Neural cell (in vitro differentiated cells): ENCODE data around the gene MRPL37. TPM values are rescaled to one million over a fixed set of nuclear protein-coding genes. Genes with fewer than 3 reads are reported as not detected.

Experiments used
- H2AFZ ChIP-seq: fragments of 200-600, 300-800 bp; sonication (generic), shearing (Covaris generic); 2 replicates; pipeline ENCODE4 v1.6.0; 2014; ENCODE audit warnings: low read depth, mild to moderate bottlenecking, antibody characterized with exemption, low read length, moderate library complexity
- H3F3A ChIP-seq: fragments of 200-600 bp; shearing (Covaris generic); 2 replicates; pipeline ENCODE4 v1.6.1; 2016; ENCODE audit warnings: mild to moderate bottlenecking, moderate library complexity, mixed read lengths, antibody characterized with exemption, low read length; ENCODE audit not compliant: insufficient read depth, poor library complexity, severe bottlenecking
- H3K27ac ChIP-seq: fragments of 200-600, 300-800 bp; sonication (generic), shearing (Covaris generic); 2 replicates; pipeline ENCODE4 v1.5.1; 2014; ENCODE audit warnings: mild to moderate bottlenecking, low read length, moderate library complexity
- H3K27me3 ChIP-seq: fragments of 300-800, 200-600 bp; sonication (generic), shearing (Covaris generic); 2 replicates; pipeline ENCODE4 v1.6.0; 2014; ENCODE audit warnings: mild to moderate bottlenecking, low read depth, low read length, moderate library complexity; ENCODE audit not compliant: insufficient read depth
- H3K36me3 ChIP-seq: fragments of 300-800, 200-600 bp; sonication (generic), shearing (Covaris generic); 2 replicates; pipeline ENCODE4 v1.5.1; 2014; ENCODE audit warnings: mild to moderate bottlenecking, antibody characterized with exemption, low read length, moderate library complexity; ENCODE audit not compliant: insufficient read depth
- H3K4me2 ChIP-seq: fragments of 300-800, 200-600 bp; sonication (generic), shearing (Covaris generic); 2 replicates; pipeline ENCODE4 v1.6.0; 2014; ENCODE audit warnings: mild to moderate bottlenecking, low read length
- H3K4me3 ChIP-seq: fragments of 300-800, 200-600 bp; sonication (generic), shearing (Covaris generic); 2 replicates; pipeline ENCODE4 v1.5.1; 2014; ENCODE audit warnings: mild to moderate bottlenecking, low read length, moderate library complexity
- H3K79me2 ChIP-seq: fragments of 200-600 bp; shearing (Covaris generic); replicated peaks from 2 replicates; pipeline ENCODE4 v1.6.0; 2014; ENCODE audit warnings: mild to moderate bottlenecking, low read length, moderate library complexity; ENCODE audit not compliant: insufficient read depth
- H3K9ac ChIP-seq: fragments of 300-800, 200-600 bp; sonication (generic), shearing (Covaris generic); 2 replicates; pipeline ENCODE4 v1.6.1; 2016; ENCODE audit warnings: mild to moderate bottlenecking, low read length, mixed read lengths
- H3K9me2 ChIP-seq: fragments of 200-600 bp; shearing (Covaris generic); 2 replicates; pipeline ENCODE4 v1.6.1; 2016; ENCODE audit warnings: mild to moderate bottlenecking, low read length, mixed read lengths; ENCODE audit not compliant: insufficient read depth
- H3K9me3 ChIP-seq: fragments of 200-600, 300-800 bp; sonication (generic), shearing (Covaris generic); 2 replicates; pipeline ENCODE4 v1.6.1; 2016; ENCODE audit warnings: mild to moderate bottlenecking, mixed run types, low read length, moderate library complexity, mixed read lengths
- H4K20me1 ChIP-seq: fragments of 200-600 bp; shearing (Covaris generic); 2 replicates; pipeline ENCODE4 v1.6.1; 2016; ENCODE audit warnings: mild to moderate bottlenecking, mixed run types; ENCODE audit not compliant: insufficient read depth
- EP300 ChIP-seq: fragments of 450-650 bp; conservative IDR thresholded peaks from 2 replicates; pipeline ENCODE4 v1.6.1; 2014; ENCODE audit warnings: antibody characterized with exemption, mild to moderate bottlenecking, moderate library complexity; ENCODE audit not compliant: poor library complexity, severe bottlenecking
- EZH2 ChIP-seq: fragments of 200-600, 300-800 bp; shearing (Covaris generic), sonication (generic); IDR thresholded peaks from 2 replicates; pipeline ENCODE4 v1.6.1; 2014; ENCODE audit warnings: antibody characterized with exemption, low read length, borderline replicate concordance, mild to moderate bottlenecking; ENCODE audit not compliant: insufficient read depth, poor library complexity, severe bottlenecking
- MXI1 ChIP-seq: fragments of 450-650 bp; conservative IDR thresholded peaks from 2 replicates; pipeline ENCODE4 v1.6.1; 2014; ENCODE audit warnings: antibody characterized with exemption, mild to moderate bottlenecking; ENCODE audit not compliant: poor library complexity, severe bottlenecking
- POLR2AphosphoS5 ChIP-seq: IDR thresholded peaks from 2 replicates; pipeline ENCODE4 v1.6.1; 2012
- RAD21 ChIP-seq: fragments of 450-650 bp; conservative IDR thresholded peaks from 2 replicates; pipeline ENCODE4 v1.6.1; 2014; ENCODE audit warnings: antibody characterized with exemption, mild to moderate bottlenecking, moderate library complexity
- SMC3 ChIP-seq: fragments of 450-650 bp; conservative IDR thresholded peaks from 2 replicates; pipeline ENCODE4 v1.6.1; 2014; ENCODE audit warnings: antibody characterized with exemption, mild to moderate bottlenecking, moderate library complexity; ENCODE audit not compliant: poor library complexity
- TAF1 ChIP-seq: IDR thresholded peaks from 2 replicates; pipeline ENCODE4 v1.6.1; 2012; ENCODE audit warnings: low read depth
- polyA plus RNA-seq: library from polyadenylated mRNA; depleted of rRNA; stranded (reverse); fragments of >200 nt; gene quantifications from 2 replicates; pipeline ENCODE4 v1.2.3, GENCODE V29; 2014
- TF ChIP-seq, protein P1 (sequence below): IDR thresholded peaks from 2 replicates; pipeline ENCODE4 v1.6.1; 2012; ENCODE audit warnings: borderline replicate concordance
- TF ChIP-seq, protein P2 (sequence below): fragments of 450-650 bp; IDR thresholded peaks from 2 replicates; pipeline ENCODE4 v1.5.1; 2014; ENCODE audit warnings: antibody characterized with exemption, mild to moderate bottlenecking, moderate library complexity; ENCODE audit not compliant: poor library complexity, severe bottlenecking

MRPL37 gene
- polyA plus RNA-seq, 1 donor from 2014 or later = 24.3 TPM

DNA sequence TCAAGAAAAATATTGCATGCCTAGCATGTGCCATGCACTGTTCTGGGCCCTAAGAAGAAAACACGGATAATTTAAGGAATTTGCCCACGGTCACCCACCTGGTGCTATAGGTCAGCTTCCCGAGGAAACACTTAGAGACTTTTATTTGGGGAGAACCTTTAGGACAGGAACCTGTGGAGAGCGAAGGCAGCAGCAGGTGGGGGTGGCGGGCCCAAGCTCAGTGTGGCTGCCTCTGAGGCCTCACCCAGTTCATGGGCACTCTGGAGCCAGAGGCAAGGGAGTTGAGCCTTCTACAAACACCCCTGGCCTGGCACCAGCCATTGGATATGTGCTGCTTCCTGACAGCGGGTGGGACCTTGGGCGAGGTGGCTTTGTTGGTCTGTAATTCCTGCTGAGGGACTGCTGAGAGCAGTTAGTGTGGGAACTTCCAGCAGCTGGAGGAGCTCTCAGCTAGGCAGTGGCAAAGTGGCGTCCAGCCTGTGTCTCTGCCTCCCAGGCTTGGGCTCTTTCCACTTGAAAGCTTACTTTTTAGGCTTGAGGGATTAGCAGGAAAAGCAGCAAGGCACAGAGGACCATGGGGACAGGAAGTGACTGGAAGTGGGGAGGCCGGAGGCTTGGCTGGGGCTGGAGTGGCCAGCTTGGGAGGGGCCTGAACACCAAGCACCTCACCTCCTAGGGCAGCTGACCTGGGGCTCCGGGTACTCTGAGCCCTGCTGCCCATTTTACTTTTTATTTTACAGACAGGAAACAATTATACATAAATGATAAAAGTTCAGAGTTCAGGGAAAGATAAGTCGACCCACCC lies 19.1 kb downstream of the MRPL37 start:
- no peak overlapping the region for H3K4me3 ChIP-seq
- no peaks in the 10 kb centered on the region for H3K9me3 ChIP-seq
- no peak overlapping the region for H3K27ac ChIP-seq
- H3F3A ChIP-seq = no peaks in the 10 kb centered on the region
- no peaks in the 10 kb centered on the region for H3K27me3 ChIP-seq
- TF ChIP-seq EP300 (no peak), TAF1 (no peak), EZH2 (no peak), RAD21 (no peak), MXI1 (no peak), SMC3 (no peak), POLR2AphosphoS5 (no peak)
- TF ChIP-seq, protein P1, sequence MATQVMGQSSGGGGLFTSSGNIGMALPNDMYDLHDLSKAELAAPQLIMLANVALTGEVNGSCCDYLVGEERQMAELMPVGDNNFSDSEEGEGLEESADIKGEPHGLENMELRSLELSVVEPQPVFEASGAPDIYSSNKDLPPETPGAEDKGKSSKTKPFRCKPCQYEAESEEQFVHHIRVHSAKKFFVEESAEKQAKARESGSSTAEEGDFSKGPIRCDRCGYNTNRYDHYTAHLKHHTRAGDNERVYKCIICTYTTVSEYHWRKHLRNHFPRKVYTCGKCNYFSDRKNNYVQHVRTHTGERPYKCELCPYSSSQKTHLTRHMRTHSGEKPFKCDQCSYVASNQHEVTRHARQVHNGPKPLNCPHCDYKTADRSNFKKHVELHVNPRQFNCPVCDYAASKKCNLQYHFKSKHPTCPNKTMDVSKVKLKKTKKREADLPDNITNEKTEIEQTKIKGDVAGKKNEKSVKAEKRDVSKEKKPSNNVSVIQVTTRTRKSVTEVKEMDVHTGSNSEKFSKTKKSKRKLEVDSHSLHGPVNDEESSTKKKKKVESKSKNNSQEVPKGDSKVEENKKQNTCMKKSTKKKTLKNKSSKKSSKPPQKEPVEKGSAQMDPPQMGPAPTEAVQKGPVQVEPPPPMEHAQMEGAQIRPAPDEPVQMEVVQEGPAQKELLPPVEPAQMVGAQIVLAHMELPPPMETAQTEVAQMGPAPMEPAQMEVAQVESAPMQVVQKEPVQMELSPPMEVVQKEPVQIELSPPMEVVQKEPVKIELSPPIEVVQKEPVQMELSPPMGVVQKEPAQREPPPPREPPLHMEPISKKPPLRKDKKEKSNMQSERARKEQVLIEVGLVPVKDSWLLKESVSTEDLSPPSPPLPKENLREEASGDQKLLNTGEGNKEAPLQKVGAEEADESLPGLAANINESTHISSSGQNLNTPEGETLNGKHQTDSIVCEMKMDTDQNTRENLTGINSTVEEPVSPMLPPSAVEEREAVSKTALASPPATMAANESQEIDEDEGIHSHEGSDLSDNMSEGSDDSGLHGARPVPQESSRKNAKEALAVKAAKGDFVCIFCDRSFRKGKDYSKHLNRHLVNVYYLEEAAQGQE = no peak
- TF ChIP-seq, protein P2, sequence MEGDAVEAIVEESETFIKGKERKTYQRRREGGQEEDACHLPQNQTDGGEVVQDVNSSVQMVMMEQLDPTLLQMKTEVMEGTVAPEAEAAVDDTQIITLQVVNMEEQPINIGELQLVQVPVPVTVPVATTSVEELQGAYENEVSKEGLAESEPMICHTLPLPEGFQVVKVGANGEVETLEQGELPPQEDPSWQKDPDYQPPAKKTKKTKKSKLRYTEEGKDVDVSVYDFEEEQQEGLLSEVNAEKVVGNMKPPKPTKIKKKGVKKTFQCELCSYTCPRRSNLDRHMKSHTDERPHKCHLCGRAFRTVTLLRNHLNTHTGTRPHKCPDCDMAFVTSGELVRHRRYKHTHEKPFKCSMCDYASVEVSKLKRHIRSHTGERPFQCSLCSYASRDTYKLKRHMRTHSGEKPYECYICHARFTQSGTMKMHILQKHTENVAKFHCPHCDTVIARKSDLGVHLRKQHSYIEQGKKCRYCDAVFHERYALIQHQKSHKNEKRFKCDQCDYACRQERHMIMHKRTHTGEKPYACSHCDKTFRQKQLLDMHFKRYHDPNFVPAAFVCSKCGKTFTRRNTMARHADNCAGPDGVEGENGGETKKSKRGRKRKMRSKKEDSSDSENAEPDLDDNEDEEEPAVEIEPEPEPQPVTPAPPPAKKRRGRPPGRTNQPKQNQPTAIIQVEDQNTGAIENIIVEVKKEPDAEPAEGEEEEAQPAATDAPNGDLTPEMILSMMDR = no peak
- no peak overlapping the region for H3K4me2 ChIP-seq
- H4K20me1 ChIP-seq = no peaks in the 10 kb centered on the region
- no peak overlapping the region for H3K9ac ChIP-seq
- no peak overlapping the region for H2AFZ ChIP-seq
- H3K36me3 ChIP-seq = peaks cover 9% of the 10 kb centered on the region
- H3K79me2 ChIP-seq = no peaks in the 10 kb centered on the region
- H3K9me2 ChIP-seq = no peaks in the 10 kb centered on the region

DNA sequence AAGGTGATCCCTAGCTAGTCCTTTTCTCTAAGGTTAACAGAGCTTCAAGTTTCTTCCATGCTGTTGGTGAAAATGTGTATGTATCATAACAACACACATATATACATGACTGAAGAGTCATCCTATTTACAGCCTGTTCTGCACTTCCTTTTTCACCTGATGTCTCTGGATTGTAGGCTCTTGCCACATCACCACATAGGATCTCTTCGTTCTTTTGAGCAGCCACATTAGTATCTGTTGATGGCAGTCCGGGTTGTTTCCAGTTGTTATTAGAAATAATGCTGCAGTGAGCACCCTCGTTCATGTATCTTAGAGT lies 19.7 kb downstream of the MRPL37 start:
- Histone ChIP-seq H3K9me3 (no peaks in the 10 kb centered on the region), H3K4me2 (no peak overlapping the region), H4K20me1 (no peaks in the 10 kb centered on the region), H3K27me3 (no peaks in the 10 kb centered on the region), H3F3A (no peaks in the 10 kb centered on the region), H3K4me3 (no peak overlapping the region), H3K36me3 (peaks cover 9% of the 10 kb centered on the region), H3K79me2 (no peaks in the 10 kb centered on the region), H3K9me2 (no peaks in the 10 kb centered on the region), H3K9ac (no peak overlapping the region), H3K27ac (no peak overlapping the region), H2AFZ (no peak overlapping the region)
- TF ChIP-seq POLR2AphosphoS5 (no peak), MXI1 (no peak), SMC3 (no peak), EZH2 (no peak)
- TF ChIP-seq, protein P1 = no peak
